K562 treated with DMSO at 1 percent for 48 hours (cell line): Measurements from ENCODE around the gene BBS9. TPM values are rescaled to one million over a fixed set of nuclear protein-coding genes. Genes with fewer than 3 reads are reported as not detected.

ENCODE experiments used
- total RNA-seq: library from RNA; unstranded; fragments of 300-600 nt; gene quantifications from 2 replicates; pipeline ENCODE4 v1.2.3, GENCODE V29; 2022; ENCODE audit warnings: low replicate concordance; ENCODE audit errors: extremely low read depth

The BBS9 gene
- not detected in 2 replicates for total RNA-seq

GRCh38 chr7:33128990-33129805 lies at the start of gene BBS9:
Gene BBS9, plus strand, starts transcription at chr7:33129564. Its CDS starts 16,689 bp downstream, at chr7:33146253.

GRCh38 chr7:33109005-33109757 lies 20.2 kb upstream of the BBS9 start, which contains the start of gene RP9:
Gene RP9, minus strand, starts transcription at chr7:33109404. Its CDS starts 32 bp downstream, at chr7:33109372.

Other genes with a start within 250 kb of the BBS9 start
- not detected in 2 replicates for gene KBTBD2, start 237.8 kb upstream of the BBS9 start, total RNA-seq
- gene FKBP9, start 172.1 kb upstream of the BBS9 start, total RNA-seq: not detected in 2 replicates
- gene NT5C3A, start 66.8 kb upstream of the BBS9 start, total RNA-seq: not detected in 2 replicates
- not detected in 2 replicates for gene RP9, start 20.2 kb upstream of the BBS9 start, total RNA-seq